ENCODE results near the gene CAMK2B. TPM values are rescaled to one million over a fixed set of nuclear protein-coding genes. Genes with fewer than 3 reads are reported as not detected.

CAMK2B gene
- total RNA-seq = 3.2 TPM

DNA sequence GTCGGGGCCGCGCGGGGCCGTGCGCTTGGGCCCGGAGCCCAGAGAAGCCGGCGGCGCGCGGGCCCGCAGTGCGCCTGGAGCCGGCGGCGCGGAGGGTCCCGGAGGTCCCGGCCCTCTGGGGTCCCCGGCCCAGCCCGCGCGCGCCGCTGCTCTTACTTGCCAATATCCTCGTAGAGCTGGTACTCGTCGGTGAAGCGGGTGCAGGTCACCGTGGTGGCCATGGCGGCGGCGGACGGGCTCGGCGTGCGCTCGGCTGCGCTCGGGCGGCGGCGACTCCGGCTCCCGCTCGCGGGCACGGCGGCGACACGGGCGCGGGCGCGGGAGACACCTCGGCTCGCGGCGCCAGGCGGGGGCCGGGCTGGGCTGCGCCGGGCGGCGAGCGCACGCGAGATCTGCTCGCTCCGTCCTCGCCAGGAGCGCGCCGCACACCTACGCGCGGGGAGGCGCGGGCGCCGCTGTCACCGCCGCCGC, at the start of gene CAMK2B:
CAMK2B (minus strand) TSS at position 394 of the 471 bp plus-strand sequence; CDS start at position 221, 173 bp downstream.
- TF ChIP-seq, protein P1, sequence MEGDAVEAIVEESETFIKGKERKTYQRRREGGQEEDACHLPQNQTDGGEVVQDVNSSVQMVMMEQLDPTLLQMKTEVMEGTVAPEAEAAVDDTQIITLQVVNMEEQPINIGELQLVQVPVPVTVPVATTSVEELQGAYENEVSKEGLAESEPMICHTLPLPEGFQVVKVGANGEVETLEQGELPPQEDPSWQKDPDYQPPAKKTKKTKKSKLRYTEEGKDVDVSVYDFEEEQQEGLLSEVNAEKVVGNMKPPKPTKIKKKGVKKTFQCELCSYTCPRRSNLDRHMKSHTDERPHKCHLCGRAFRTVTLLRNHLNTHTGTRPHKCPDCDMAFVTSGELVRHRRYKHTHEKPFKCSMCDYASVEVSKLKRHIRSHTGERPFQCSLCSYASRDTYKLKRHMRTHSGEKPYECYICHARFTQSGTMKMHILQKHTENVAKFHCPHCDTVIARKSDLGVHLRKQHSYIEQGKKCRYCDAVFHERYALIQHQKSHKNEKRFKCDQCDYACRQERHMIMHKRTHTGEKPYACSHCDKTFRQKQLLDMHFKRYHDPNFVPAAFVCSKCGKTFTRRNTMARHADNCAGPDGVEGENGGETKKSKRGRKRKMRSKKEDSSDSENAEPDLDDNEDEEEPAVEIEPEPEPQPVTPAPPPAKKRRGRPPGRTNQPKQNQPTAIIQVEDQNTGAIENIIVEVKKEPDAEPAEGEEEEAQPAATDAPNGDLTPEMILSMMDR (IDR thresholded peaks at IDR 0.05) = no peak
- Histone ChIP-seq H3K4me3 (peak within 1 kb of the TSS; percentile 51 to 61), H3K4me1 (peaks cover 0 to 5% of the 10 kb centered on the region in 2 donors), H3K27ac (no peak within 1 kb of the TSS), H3K9me3 (no peaks in the 10 kb centered on the region), H3K36me3 (no peaks in the 10 kb centered on the region), H3K27me3 (no peaks in the 10 kb centered on the region)
- DNase-seq (ENCODE audit: low spot score in 2 of 2) = no peak
- intact Hi-C loops (cut with DNase I) = no loop called here

- Histone ChIP-seq H3K4me3 (no peak overlapping the region), H3K36me3 (no peaks in the 10 kb centered on the region), H3K27me3 (no peaks in the 10 kb centered on the region), H3K27ac (no peak overlapping the region), H3K9me3 (no peaks in the 10 kb centered on the region), H3K4me1 (no peaks in the 10 kb centered on the region)
- TF ChIP-seq, protein P1 (IDR thresholded peaks at IDR 0.05) = no peak
- DNase-seq (ENCODE audit: low spot score in 2 of 2) = no peak
- intact Hi-C loops (cut with DNase I) = no loop called here
Observed at GRCh38 chr7:44374007-44374763, 48.8 kb upstream of the CAMK2B start.

DNA sequence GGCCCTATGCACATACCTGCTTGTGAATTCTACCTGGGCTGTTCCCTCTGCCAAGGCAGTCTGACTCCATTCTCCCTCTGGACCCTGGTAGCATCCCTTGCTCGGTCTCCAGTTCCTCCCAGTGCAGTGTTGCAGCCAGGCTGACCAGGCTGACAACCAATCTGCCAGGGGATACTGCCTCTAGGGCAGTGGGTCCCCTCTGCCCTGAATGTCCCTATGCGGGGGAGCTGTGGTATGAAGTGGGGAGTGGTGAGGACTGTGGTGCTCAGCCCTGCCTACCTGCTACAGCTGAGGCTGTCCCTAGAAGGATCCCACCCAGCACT, 48.0 kb upstream of the CAMK2B start:
- H3K4me1 ChIP-seq = no peaks in the 10 kb centered on the region
- DNase-seq (ENCODE audit: low spot score in 2 of 2) = no peak
- TF ChIP-seq, protein P1 (IDR thresholded peaks at IDR 0.05) = no peak
- no peak overlapping the region for H3K27ac ChIP-seq
- no peak overlapping the region for H3K4me3 ChIP-seq
- H3K36me3 ChIP-seq = no peaks in the 10 kb centered on the region
- intact Hi-C loops (cut with DNase I) = no loop called here
- no peaks in the 10 kb centered on the region for H3K27me3 ChIP-seq
- no peaks in the 10 kb centered on the region for H3K9me3 ChIP-seq

DNA sequence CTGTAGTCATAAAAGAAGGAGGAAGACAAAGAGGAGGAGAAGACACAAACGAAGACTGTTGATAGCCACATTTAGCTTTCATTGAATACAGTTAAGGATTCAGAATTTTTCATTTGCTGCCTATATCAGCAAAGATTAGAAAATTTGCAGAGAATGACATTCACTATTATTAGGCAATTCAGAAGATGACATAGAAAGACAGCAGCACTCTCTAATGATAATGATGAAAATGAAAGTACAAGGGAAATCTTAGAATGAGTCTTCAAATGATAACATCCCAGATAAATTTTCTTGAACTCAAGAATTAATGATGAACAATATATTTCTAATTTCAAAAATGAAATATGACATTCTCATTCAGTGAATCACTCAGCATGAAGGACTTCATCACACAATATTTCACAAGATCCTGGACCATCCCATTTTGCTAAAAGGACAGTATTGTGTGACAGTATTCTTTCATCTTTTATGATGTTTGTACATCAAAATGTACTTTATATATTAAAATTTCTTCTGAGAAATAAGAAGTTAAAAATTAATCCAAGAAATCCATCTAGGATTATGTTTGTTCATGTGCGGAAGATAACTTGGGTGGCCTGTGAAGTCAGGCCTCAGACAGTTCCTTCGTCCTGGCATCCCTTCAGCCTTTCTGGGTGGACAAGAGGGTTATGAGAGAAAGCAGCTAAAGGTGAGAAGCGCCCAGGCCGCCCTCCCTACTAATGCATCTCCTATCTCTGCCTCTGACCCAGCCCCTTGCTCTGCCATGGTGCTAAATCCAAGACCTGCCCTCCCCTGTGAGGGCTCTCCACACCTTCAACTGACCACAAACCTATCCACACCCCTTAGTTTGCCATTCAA, 47.4 kb upstream of the CAMK2B start:
- Histone ChIP-seq H3K4me3 (no peak overlapping the region), H3K27me3 (no peaks in the 10 kb centered on the region), H3K36me3 (no peaks in the 10 kb centered on the region), H3K4me1 (no peaks in the 10 kb centered on the region), H3K27ac (no peak overlapping the region), H3K9me3 (no peaks in the 10 kb centered on the region)
- TF ChIP-seq, protein P1 (IDR thresholded peaks at IDR 0.05) = no peak
- intact Hi-C loops (cut with DNase I) = no loop called here
- no peak for DNase-seq (ENCODE audit: low spot score in 2 of 2)

GRCh38 chr7:44368885-44369284, 43.5 kb upstream of the CAMK2B start:
- Histone ChIP-seq H3K4me3 (no peak overlapping the region), H3K9me3 (no peaks in the 10 kb centered on the region), H3K4me1 (no peaks in the 10 kb centered on the region), H3K27ac (no peak overlapping the region), H3K36me3 (no peaks in the 10 kb centered on the region), H3K27me3 (no peaks in the 10 kb centered on the region)
- intact Hi-C loops (cut with DNase I) = no loop called here
- DNase-seq (ENCODE audit: low spot score in 2 of 2) = no peak
- TF ChIP-seq, protein P1 (IDR thresholded peaks at IDR 0.05) = no peak
